Skeletal muscle cell (primary cell): Measurements from ENCODE around the gene HOXB3.

ENCODE experiments used
- DNase-seq: peaks from one replicate; pipeline ENCODE4 v3.0.0-alpha.2; 2010; ENCODE audit warnings: low read depth
- H3K4me3 ChIP-seq: 2 replicates; pipeline ENCODE4 v1.5.1; 2011; ENCODE audit warnings: low read depth, mild to moderate bottlenecking, control low read depth, low read length, moderate library complexity

The HOXB3 gene

GRCh38 chr17:48613862-48614694 is 24.0 kb upstream of the HOXB3 start:
- peak overlapping the region; percentile 53 for H3K4me3 ChIP-seq
- DNase-seq: no peak

- H3K4me3 ChIP-seq: peak overlapping the region; percentile 53
- no peak for DNase-seq
These were observed 23.0 kb upstream of the HOXB3 start for GRCh38 chr17:48612854-48613691.

- peak overlapping the region; percentile 53 for H3K4me3 ChIP-seq
- DNase-seq: no peak
These were observed 22.4 kb upstream of the HOXB3 start for GRCh38 chr17:48612456-48612853.

GRCh38 chr17:48611681-48612455 is 21.8 kb upstream of the HOXB3 start:
- DNase-seq: no peak
- H3K4me3 ChIP-seq: peak overlapping the region; percentile 53

- no peak for DNase-seq
- peak overlapping the region; percentile 53 for H3K4me3 ChIP-seq
These were observed 21.2 kb upstream of the HOXB3 start for GRCh38 chr17:48611213-48611612.

GRCh38 chr17:48610282-48611211 is 20.5 kb upstream of the HOXB3 start, which contains the start of gene HOXB7:
Gene HOXB7 (minus strand): TSS chr17:48611017. CDS start chr17:48610918, 99 bp downstream.
- no peak for DNase-seq
- H3K4me3 ChIP-seq: peak within 1 kb of the TSS; percentile 53

GRCh38 chr17:48609759-48610281 is 19.8 kb upstream of the HOXB3 start:
- peak overlapping the region; percentile 53 for H3K4me3 ChIP-seq
- no peak for DNase-seq

- no peak overlapping the region for H3K4me3 ChIP-seq
- no peak for DNase-seq
These were observed 19.0 kb upstream of the HOXB3 start for GRCh38 chr17:48609033-48609432.

GRCh38 chr17:48608494-48608834 is 18.4 kb upstream of the HOXB3 start:
- no peak overlapping the region for H3K4me3 ChIP-seq
- no peak for DNase-seq

- no peak for DNase-seq
- H3K4me3 ChIP-seq: no peak overlapping the region
These were observed 17.0 kb upstream of the HOXB3 start for GRCh38 chr17:48606892-48607614.

GRCh38 chr17:48605991-48606891 is 16.2 kb upstream of the HOXB3 start:
- DNase-seq: no peak
- H3K4me3 ChIP-seq: no peak overlapping the region

GRCh38 chr17:48605409-48605919 is 15.4 kb upstream of the HOXB3 start:
- no peak overlapping the region for H3K4me3 ChIP-seq
- no peak for DNase-seq

GRCh38 chr17:48604770-48605329 is 14.8 kb upstream of the HOXB3 start, which contains the start of gene HOXB6:
Gene HOXB6 (minus strand): TSS chr17:48604986. CDS start chr17:48598150, 6,836 bp downstream.
- H3K4me3 ChIP-seq: peak within 1 kb of the TSS; percentile 52

GRCh38 chr17:48603959-48604769 is 14.1 kb upstream of the HOXB3 start:
- peak overlapping the region; percentile 52 for H3K4me3 ChIP-seq
- DNase-seq: no peak

More at GRCh38 chr17:48604770-48605329, 14.8 kb upstream of the HOXB3 start, which contains the start of gene HOXB6:
- DNase-seq: no peak
